ENCODE results near the gene GKN2.

- TF ChIP-seq GATA3 (IDR thresholded peaks at IDR 0.05; ENCODE audit: low read depth, low read length) (no peak), GATA2 (IDR thresholded peaks at IDR 0.05; ENCODE audit: low read depth, low read length) (no peak)
These were observed 36.5 kb downstream of the GKN2 start for GRCh38 chr2:68916226-68916625.

All from SH-SY5Y (cell line).